GM18870 (cell line): ENCODE results near the gene TRABD2B.

ENCODE experiments used
- ATAC-seq: cut with Tn5 transposase; IDR thresholded peaks from one replicate; pipeline ENCODE4 v1.9.1; 2021; ENCODE audit warnings: moderate library complexity; ENCODE audit not compliant: unreplicated experiment

TRABD2B gene

DNA sequence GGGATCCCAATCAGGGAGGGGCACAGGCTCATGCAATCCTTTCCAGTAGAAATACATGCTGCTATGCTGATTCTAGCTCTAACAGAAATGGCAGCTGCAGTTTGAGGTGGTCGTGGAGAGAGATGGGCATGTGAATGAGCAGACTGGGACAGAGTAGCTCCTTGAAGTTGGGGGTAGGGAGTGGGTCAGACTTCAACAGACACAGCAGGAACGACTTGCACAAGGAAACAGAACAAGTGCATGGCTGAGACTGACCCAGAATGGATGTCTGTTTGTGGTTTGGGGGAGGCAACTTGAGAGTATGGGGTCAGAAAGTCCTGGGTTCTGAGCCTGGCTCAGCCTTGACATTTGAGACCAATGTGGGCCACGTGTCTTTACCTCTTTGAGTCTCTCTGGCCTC lies 25.1 kb upstream of the TRABD2B start:
- ATAC-seq, result no peak

DNA sequence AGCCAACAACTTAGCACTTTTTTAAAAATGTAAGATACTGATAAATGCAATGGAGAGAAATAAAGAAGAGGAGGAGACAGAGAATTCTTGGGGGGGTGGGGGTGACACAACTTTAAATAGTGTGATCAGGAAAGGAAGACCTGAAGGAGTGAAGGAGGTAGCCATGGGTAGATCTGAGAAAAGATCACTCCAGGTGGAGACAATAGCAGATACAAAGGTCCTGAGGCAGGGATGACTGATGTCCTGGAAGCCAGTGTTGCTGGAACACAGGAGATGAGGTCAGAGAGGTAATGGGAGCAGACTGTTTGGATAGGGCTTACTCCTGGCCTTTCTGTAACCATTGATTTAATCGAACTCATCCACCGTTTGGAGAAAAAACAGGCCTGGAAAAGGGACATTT lies 24.6 kb upstream of the TRABD2B start:
- ATAC-seq, result no peak

DNA sequence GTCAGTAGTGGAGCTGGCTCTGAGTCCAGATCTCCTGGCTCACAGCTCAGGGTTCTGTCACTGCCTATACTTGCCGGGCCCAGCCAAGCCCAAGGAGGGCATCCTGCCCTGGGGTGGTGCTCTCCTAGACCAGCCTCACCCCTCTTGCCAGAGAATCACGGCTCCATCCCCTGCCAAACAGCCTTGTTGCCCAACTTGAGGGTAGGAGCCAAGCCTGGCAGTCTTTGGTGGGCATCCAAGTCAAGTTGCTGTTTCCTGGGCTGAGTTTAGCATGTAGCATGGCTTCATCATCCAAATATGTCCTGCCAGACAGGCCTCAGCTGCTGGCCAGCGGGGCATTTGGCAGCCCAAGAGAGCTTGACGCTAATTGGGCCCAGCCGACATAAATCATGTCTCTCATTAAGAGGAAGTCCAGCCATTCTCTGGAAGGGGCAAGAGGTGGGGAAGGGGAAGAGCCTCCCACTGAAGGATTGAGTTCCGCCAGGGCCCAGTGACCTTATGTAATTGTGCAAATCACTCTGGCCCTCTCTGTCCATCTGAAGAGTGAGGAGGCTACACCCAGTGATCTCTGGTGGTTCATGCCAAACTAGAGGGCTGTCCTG lies 22.6 kb upstream of the TRABD2B start:
- ATAC-seq, result no peak

DNA sequence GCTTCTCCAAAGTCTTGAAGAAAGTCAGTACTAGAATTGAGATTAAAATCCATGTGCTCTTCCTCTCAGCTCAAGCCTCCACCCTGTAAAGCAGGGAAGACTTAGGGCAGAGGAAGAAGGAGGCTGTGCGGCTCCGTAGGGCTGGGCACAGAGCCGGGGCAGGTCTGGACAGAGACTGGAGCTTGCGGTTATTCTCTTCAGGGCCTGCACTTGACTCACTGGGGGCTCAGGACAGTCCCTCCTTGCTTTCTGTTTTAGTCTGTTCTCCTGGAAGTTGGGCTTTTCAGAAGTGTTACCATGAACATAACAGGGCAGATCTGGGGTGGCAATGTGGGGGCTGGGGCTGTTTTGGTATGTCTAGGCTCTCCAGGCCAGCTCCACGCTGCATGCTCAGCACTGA lies 21.6 kb upstream of the TRABD2B start:
- ATAC-seq, result no peak

DNA sequence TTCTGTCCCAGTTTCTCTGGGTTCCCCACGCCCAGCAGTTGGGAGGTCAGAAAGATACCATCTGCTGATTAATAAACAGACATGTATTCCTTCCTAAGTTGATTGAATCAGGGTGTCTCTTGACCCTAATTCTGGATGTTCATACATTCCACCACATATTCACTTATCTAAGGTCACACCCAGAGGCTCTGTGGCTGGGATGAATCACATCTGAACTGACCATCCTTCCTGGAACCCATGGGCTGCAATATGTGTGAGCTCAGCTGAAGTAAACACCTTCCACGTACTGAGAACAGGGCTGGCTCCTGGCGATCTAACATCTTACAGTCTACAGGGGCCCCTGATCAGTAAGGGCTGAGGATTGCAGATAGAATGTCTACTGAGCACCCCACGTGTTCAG lies 20.5 kb upstream of the TRABD2B start:
- ATAC-seq, result no peak

DNA sequence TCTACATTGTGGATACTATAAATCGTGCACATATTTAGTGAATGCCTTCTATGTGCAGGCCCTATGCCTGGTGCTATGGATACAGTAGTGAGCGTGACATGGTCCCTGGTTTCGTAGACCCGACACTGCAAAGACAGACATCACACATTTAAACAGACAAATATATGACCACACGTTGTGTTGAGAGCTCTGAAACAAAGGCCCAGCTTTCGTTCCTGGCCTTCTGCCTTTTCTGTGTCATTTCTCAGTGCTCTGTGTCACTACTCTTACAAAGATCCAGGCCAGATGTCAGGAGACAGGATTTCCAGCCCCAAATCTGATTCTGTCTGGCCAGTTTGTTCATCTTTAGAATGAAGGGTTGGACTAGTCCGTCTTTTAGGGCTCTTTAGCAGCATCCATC lies 19.3 kb upstream of the TRABD2B start:
- no peak for ATAC-seq

DNA sequence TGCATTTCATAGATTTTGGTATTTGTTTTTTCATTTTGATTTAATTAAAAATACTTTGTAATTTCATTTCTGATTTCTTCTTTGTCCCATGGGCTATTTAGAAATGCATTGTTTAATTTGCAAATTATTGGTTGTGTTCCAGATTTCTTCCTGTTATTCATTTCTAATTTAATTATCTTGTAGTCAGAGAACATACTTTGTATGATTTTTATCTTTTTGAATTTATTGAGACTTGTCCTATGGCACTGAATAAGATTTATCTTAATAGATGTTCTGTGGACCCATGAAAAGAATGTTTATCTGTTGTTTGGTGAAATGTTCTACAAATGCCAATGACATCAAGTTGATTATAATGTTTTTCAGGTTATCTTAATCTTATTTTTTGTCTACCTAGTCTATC lies 16.1 kb upstream of the TRABD2B start:
- no peak for ATAC-seq

DNA sequence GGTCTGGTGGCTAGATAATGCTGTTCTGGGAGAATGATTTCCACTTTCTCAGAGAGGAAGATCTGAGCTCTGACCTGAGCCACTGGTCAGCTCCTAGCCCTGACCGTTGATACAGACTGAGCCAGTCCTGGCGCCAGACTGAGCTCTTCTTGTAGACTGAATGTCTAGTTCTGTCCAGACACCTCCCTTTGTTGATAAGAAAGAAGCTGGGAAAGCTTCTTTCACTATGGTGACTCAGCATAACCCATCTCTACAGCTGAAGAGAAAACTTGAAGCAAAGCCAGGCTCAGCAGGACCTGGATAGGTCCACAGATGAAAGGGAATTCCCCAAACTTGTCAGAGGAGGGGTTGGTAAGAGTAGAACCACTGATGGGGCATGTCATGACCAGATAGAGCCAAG lies 9.9 kb upstream of the TRABD2B start:
- no peak for ATAC-seq

DNA sequence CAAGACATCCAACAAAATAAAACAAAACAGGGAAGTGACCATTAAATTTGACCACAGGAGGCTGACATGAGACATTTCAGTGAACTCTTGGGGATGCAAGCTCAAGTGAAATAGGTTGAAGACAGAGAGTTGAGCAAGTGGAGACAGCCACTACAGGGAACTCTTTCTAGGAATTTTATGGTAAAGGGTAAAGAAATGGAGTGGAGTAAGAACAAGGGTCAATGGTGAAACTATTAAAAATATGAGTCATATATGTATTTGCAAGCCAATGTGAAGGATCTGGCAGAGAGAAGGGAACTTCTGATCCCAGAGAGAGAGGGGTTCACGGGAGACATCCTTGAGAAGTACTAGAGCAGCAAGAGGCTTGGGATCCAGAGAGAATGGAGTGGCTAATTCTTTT lies 9.1 kb upstream of the TRABD2B start:
- no peak for ATAC-seq

- no peak for ATAC-seq
Observed at GRCh38 chr1:48005253-48006117, 8.3 kb upstream of the TRABD2B start.

DNA sequence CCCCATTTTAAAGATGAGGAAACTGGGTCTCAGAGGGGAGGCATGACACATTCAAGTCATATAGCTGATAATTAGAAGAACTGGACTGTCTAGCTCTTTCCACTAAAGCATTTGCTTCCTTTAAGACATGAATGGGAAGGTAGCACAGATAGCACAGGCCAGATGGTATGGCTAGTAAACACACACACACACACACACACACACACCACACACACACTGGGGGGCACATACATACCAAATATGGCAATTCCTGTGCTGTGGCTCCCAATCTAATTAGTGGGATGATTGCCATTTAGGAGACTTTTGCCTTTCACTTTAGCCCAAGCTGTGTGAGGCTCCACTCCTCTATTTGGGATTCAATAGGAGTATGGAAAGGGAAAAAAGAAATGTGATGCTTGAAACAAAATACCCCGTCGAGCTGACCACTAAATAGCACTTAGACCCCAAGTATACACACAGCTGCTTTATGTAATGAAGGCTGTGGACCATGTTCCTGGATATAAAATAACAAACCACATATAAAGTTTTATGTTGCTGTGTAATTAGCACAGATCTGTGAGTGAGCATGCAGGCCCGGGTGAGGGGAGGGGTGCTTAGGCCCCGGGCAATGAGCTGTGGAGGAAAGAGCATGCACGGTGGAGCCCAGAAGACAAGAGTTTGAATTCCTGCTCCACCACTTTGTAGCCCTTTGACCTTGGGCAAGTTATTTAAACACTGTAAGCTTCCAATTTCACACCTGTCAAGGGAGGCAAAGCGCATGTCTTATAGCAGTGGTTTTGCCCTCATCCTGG lies 6.8 kb upstream of the TRABD2B start:
- no peak for ATAC-seq

DNA sequence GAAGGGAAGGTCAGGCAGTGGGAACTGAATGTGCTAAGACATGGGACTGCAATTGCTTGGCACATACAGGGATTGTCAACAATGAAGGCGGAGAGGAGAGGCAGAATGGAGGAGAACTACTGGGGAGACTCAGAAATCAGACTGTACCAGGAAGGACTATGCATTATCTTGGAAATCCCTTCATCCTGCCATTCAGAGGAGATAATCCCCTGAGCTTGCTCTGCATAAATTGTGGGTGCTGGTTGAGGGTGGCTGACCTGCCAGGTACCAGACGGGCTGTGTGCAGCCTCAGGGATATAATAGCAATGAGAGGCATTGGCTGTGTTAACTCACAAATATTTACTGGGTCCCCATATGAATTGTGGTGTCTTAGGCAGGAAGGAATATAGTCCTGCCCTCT lies 5.0 kb upstream of the TRABD2B start:
- ATAC-seq, result no peak

DNA sequence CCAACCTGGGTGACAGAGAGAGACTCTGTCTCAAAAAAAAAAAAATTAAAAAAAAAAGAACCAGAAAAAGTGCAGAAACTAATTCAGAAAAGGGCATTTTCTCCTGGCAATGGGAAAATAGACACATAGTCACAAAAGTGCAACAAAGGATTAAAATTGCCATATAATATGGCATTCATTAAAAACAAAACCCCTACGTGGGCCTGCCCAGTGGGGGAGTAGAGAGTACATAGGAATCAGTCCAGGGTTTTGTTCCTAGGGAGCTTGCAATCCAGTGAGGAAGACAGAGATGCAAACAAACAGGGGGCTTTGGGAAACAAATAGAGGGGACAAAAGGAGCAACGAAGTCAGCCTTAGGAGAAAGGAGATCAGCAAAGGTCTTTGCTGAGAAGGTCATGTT lies 4.5 kb upstream of the TRABD2B start:
- no peak for ATAC-seq

DNA sequence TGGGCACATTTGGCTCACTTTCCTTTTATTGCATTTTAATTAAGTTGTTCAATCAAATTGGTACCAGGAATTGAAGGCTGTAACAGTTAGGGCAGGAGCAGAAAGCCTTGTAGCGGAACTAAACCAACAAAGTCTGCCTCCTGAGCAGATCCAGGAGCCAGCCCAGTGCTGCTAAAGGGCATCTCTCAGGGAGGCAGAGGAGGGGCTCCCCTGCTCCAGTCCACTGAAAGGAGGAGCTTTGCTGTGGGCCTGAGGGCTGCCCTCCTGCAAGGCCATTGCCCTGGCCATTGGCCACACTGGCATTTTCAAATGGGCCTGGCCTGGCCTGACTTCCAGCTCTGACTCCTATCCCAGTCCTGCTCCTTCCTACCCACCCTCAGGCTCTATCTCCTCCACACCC lies 3.7 kb upstream of the TRABD2B start:
- no peak for ATAC-seq

GRCh38 chr1:47999097-47999496 lies 1.9 kb upstream of the TRABD2B start:
- no peak for ATAC-seq

GRCh38 chr1:47998396-47998990 lies 1.3 kb upstream of the TRABD2B start:
- no peak for ATAC-seq

GRCh38 chr1:47996406-47997226 lies 569 bp downstream of the TRABD2B start:
- ATAC-seq, result no peak

DNA sequence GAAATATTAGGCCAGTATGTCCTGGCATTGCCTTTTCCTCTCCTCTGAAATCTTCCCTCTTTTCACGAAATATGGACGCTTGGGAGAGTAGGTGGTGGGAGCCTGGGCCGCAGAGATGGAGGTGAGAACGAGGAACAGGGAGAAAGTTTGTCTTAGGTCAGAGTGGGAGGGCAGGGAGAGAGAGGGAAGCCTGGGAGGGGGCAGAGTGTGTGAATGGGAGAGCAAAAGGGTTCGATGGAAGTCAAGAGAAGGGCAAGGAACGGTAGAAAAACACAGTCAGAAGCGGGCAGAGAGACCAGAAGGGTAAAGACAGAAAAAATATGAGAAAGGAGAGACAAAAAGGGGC lies 1.2 kb downstream of the TRABD2B start:
- no peak for ATAC-seq

GRCh38 chr1:47995306-47996050 lies 1.7 kb downstream of the TRABD2B start:
- ATAC-seq, result no peak
